Calu3 (cell line): ENCODE measurements around the gene SIRT5. TPM values are rescaled to one million over a fixed set of nuclear protein-coding genes. Genes with fewer than 3 reads are reported as not detected.

Experiments used
- BruUV-seq: library from RNA; stranded (reverse); fragments of 400-500 nt; replicated peaks from 2 replicates; lab custom pipeline; 2021; lab: Mats Ljungman, UMichigan
- CTCF ChIA-PET: fragments of 300-600 bp; sonication (Branson Sonifier 250); formaldehyde crosslinking; loops from one replicate; lab custom pipeline; 2022; ENCODE audit warnings: antibody characterized with exemption; lab: Charles Lee
- DNase-seq: peaks from one replicate; pipeline ENCODE4 v3.0.0; 2022
- H3K27ac Mint-ChIP-seq: one replicate; pipeline ENCODE4 v1.8.0; 2022; ENCODE audit warnings: mixed read lengths; ENCODE audit not compliant: unreplicated experiment
- H3K27me3 Mint-ChIP-seq: one replicate; pipeline ENCODE4 v1.8.0; 2022; ENCODE audit warnings: mixed read lengths; ENCODE audit not compliant: unreplicated experiment
- H3K36me3 Mint-ChIP-seq: one replicate; pipeline ENCODE4 v1.8.0; 2022; ENCODE audit warnings: mild to moderate bottlenecking, moderate library complexity, mixed read lengths; ENCODE audit not compliant: insufficient read depth, unreplicated experiment
- H3K4me1 Mint-ChIP-seq: one replicate; pipeline ENCODE4 v1.8.0; 2022; ENCODE audit warnings: mild to moderate bottlenecking, low read depth, mixed read lengths; ENCODE audit not compliant: unreplicated experiment
- H3K4me3 Mint-ChIP-seq: one replicate; pipeline ENCODE4 v1.8.0; 2022; ENCODE audit warnings: mild to moderate bottlenecking, low read depth, moderate library complexity, mixed read lengths; ENCODE audit not compliant: unreplicated experiment
- H3K9me3 Mint-ChIP-seq: one replicate; pipeline ENCODE4 v1.8.0; 2022; ENCODE audit warnings: low read depth, mixed read lengths; ENCODE audit not compliant: unreplicated experiment
- CTCF ChIP-seq: fragments of 200-600 bp; IDR thresholded peaks from one replicate; pipeline ENCODE4 v1.8.0; 2022; ENCODE audit warnings: antibody characterized with exemption; ENCODE audit not compliant: unreplicated experiment
- intact Hi-C: fragments of 100-400 bp; cut with micrococcal nuclease; formaldehyde crosslinking; loops from one replicate; pipeline ENCODE4 v1.10.0; 2022; ENCODE audit not compliant: unreplicated experiment
- total RNA-seq: library from RNA; stranded (reverse); gene quantifications from 2 replicates; pipeline ENCODE4 v1.2.3, GENCODE V29; 2022

The SIRT5 gene
- total RNA-seq, 1 experiment from 2014 or later: 13.5 TPM

GRCh38 chr6:13541496-13541895 lies 32.9 kb upstream of the SIRT5 start:
- no peaks in the 10 kb centered on the region for H3K9me3 Mint-ChIP-seq
- no peaks in the 10 kb centered on the region for H3K36me3 Mint-ChIP-seq
- no peak overlapping the region for H3K4me3 Mint-ChIP-seq
- no peaks in the 10 kb centered on the region for H3K4me1 Mint-ChIP-seq
- H3K27me3 Mint-ChIP-seq: no peaks in the 10 kb centered on the region
- no TSS peak for BruUV-seq
- CTCF ChIA-PET: no interaction called here
- no peak for DNase-seq
- H3K27ac Mint-ChIP-seq: no peak overlapping the region
- no peak for TF ChIP-seq CTCF
- intact Hi-C loops: no loop called here

DNA sequence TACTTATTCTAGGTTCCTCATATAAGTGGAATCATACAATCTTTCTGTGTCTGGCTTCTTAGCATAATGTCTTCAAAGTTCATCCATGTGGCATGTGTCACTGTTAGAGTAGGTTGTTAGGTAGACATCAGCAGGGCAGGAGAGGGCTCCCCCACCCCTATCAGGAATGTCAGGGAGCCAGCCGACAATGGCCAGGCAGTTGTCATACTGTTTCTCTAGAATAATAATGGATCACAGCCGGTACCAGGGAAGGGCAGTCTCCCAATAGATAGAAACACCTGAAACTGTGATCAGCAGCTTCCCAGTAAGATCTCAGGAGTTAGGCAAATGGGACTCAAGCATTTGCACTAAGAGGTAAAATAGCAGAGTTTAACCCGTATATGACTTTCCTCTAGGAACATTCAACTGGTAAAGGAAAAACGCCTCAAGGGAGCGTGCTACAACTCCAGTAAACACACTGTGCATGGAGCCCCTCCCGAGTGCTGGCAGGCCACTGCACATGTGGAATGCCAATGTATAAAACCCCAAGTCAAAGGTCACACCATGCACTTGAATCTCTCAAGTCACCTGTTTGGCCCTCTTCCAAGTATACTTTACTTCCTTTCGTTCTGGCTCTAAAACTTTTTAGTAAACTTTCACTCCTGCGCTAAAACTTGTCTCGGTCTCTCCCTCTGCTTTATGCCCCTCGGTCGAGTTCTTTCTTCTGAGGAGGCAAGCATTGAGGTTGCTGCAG lies 29.8 kb upstream of the SIRT5 start:
- intact Hi-C loops: no loop called here
- CTCF ChIA-PET: no interaction called here
- BruUV-seq: no TSS peak
- Mint-ChIP-seq H3K4me1 (no peaks in the 10 kb centered on the region), H3K4me3 (no peak overlapping the region), H3K27me3 (no peaks in the 10 kb centered on the region), H3K9me3 (no peaks in the 10 kb centered on the region), H3K36me3 (no peaks in the 10 kb centered on the region), H3K27ac (no peak overlapping the region)
- no peak for TF ChIP-seq CTCF
- DNase-seq: no peak

GRCh38 chr6:13545885-13546284 lies 28.5 kb upstream of the SIRT5 start:
- Mint-ChIP-seq H3K4me3 (no peak overlapping the region), H3K4me1 (no peaks in the 10 kb centered on the region), H3K27ac (no peak overlapping the region), H3K36me3 (no peaks in the 10 kb centered on the region), H3K27me3 (no peaks in the 10 kb centered on the region), H3K9me3 (no peaks in the 10 kb centered on the region)
- TF ChIP-seq CTCF: no peak
- DNase-seq: no peak
- BruUV-seq: no TSS peak
- CTCF ChIA-PET: no interaction called here
- intact Hi-C loops: no loop called here

GRCh38 chr6:13548500-13549210 lies 25.7 kb upstream of the SIRT5 start:
- no peak for TF ChIP-seq CTCF
- H3K27me3 Mint-ChIP-seq: no peaks in the 10 kb centered on the region
- CTCF ChIA-PET: interaction anchor here (0.7 to 0.8 kb wide), 2 partner anchors 26 to 66 kb away, joined by 4 read pairs; partner anchors contain the start of gene NOL7
- H3K9me3 Mint-ChIP-seq: no peaks in the 10 kb centered on the region
- no peak overlapping the region for H3K27ac Mint-ChIP-seq
- DNase-seq: no peak
- no peak overlapping the region for H3K4me3 Mint-ChIP-seq
- intact Hi-C loops: no loop called here
- BruUV-seq: no TSS peak
- H3K4me1 Mint-ChIP-seq: no peaks in the 10 kb centered on the region
- no peaks in the 10 kb centered on the region for H3K36me3 Mint-ChIP-seq
